Retinal pigment epithelial cell (primary cell): Measurements from ENCODE around the gene DDR2.
A peak's percentile ranks its signal among the peaks of the same experiment; 100 is the strongest.

Experiments
- DNase-seq: peaks from one replicate; pipeline ENCODE4 v3.0.0-alpha.2; 2010; ENCODE audit warnings: low read depth
- H3K4me3 ChIP-seq: 2 replicates; pipeline ENCODE4 v1.5.1; 2011; ENCODE audit warnings: mild to moderate bottlenecking, low read length, control low read depth, moderate library complexity
- TF ChIP-seq, protein P1 (sequence below): conservative IDR thresholded peaks from 2 replicates; pipeline ENCODE4 v1.5.1; 2011; ENCODE audit warnings: low read depth, low read length, control low read depth, inconsistent platforms

DDR2 gene

GRCh38 chr1:162644986-162645314 lies 12.7 kb downstream of the DDR2 start:
- no peak for DNase-seq
- H3K4me3 ChIP-seq = no peak overlapping the region
- TF ChIP-seq, protein P1, sequence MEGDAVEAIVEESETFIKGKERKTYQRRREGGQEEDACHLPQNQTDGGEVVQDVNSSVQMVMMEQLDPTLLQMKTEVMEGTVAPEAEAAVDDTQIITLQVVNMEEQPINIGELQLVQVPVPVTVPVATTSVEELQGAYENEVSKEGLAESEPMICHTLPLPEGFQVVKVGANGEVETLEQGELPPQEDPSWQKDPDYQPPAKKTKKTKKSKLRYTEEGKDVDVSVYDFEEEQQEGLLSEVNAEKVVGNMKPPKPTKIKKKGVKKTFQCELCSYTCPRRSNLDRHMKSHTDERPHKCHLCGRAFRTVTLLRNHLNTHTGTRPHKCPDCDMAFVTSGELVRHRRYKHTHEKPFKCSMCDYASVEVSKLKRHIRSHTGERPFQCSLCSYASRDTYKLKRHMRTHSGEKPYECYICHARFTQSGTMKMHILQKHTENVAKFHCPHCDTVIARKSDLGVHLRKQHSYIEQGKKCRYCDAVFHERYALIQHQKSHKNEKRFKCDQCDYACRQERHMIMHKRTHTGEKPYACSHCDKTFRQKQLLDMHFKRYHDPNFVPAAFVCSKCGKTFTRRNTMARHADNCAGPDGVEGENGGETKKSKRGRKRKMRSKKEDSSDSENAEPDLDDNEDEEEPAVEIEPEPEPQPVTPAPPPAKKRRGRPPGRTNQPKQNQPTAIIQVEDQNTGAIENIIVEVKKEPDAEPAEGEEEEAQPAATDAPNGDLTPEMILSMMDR = no peak

DNA sequence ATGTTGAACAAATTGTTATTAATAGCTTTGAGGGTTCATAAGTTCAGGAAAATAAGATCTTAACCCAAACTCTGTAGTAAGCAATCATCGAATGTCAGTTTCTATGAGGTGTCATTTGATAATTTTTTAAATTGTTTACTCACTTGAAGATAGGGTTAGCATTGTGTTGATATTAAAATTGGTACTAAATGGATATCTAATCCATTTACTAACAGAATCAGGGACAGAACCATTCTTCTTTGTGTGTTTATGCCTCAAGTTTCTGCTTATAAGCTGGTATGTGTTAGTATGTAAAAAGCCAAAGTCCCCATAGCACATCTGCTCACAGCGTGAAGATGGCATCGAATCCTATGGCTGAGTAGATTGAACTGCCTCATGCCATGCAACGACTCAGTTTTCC lies 13.4 kb downstream of the DDR2 start:
- TF ChIP-seq, protein P1 = no peak
- no peak overlapping the region for H3K4me3 ChIP-seq
- no peak for DNase-seq

DNA sequence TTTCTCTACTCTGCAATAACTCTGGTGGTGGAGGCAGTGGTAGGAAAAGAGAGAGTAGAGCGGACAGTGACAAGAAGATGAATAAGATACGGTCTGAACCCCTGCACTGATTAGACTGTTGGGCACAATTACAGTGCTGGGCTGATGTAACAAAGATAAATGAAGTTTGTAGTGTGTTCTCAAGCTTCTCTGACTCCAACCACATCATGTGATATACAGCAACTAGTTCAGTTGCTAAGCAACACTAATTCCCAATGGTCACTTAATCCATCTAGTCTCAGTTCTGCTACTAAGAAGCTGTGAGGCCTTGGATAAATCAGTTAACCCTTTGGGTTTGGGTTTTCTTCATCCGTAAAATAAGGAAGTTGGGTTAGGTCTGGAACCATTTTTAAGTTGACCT lies 17.3 kb downstream of the DDR2 start:
- TF ChIP-seq, protein P1 = no peak
- DNase-seq = peak; percentile 92

GRCh38 chr1:162654915-162655620 lies 22.8 kb downstream of the DDR2 start:
- DNase-seq = no peak
- no peak overlapping the region for H3K4me3 ChIP-seq
- TF ChIP-seq, protein P1 = no peak

More for the DNA sequence above, 17.3 kb downstream of the DDR2 start:
- H3K4me3 ChIP-seq = peak overlapping the region; percentile 15

DNA sequence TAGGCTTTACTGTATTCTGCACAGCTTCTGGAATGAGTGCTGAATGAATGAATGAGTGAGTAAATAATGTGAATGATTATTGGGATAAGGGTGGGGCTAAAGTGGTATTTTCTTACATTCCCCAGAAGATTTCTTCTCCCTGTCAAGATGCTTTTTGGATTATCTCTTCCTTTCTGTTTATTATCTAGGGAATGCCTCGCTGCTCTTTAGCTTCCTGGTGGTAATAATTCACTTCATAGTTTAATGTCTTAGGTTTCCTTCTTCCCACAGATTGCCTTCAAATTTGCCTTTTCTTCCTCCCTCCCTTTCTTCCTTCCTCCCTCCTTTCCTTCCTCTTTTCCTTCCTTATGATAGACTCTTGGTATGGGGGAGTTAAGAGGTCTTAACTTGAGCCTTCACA lies 24.0 kb downstream of the DDR2 start:
- TF ChIP-seq, protein P1 = no peak
- H3K4me3 ChIP-seq = no peak overlapping the region
- DNase-seq = no peak

DNA sequence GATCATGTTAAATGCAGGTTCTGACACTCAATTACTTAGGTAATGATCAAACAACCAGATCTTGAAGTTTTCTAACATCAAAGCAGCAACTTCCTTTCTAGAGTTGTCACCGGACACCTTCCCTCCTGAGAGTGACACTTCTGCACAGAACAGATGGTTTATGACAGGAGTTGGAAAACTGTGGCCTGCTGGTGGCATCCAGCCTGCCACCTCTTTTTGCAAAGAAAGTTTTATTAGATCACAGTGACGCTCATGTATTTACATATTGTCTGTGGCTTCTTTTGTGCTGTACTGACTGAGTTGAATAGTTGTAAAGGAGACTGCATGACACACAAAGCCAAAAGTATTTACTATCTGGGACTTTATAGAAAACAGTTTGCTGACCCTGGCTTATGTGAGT lies 28.3 kb downstream of the DDR2 start:
- H3K4me3 ChIP-seq = no peak overlapping the region
- TF ChIP-seq, protein P1 = no peak
- no peak for DNase-seq

GRCh38 chr1:162661336-162661735 lies 29.1 kb downstream of the DDR2 start:
- H3K4me3 ChIP-seq = no peak overlapping the region
- no peak for DNase-seq
- TF ChIP-seq, protein P1 = no peak
